ENCODE data around the gene TMEM229A. TPM values are rescaled to one million over a fixed set of nuclear protein-coding genes. Genes with fewer than 3 reads are reported as not detected.
"Not testable (repeated sequence)": the region's sequence is repeated elsewhere in the genome, so short reads cannot be mapped to it uniquely, and the experiment has no call there.

The TMEM229A gene
- total RNA-seq, 4 donors from 2014 or later = 0.27 to 0.49 TPM; not detected in 2

GRCh38 chr7:124042826-124043225 is 10.0 kb upstream of the TMEM229A start:
- no peaks in the 10 kb centered on the region for H3K36me3 ChIP-seq
- H3K4me1 ChIP-seq = no peaks in the 10 kb centered on the region
- H3K27ac ChIP-seq = no peak overlapping the region
- intact Hi-C loops (cut with DNase I) = no loop called here
- no peaks in the 10 kb centered on the region for H3K9me3 ChIP-seq
- TF ChIP-seq POLR2A (IDR thresholded peaks at IDR 0.05) = no peak
- TF ChIP-seq, protein P1, sequence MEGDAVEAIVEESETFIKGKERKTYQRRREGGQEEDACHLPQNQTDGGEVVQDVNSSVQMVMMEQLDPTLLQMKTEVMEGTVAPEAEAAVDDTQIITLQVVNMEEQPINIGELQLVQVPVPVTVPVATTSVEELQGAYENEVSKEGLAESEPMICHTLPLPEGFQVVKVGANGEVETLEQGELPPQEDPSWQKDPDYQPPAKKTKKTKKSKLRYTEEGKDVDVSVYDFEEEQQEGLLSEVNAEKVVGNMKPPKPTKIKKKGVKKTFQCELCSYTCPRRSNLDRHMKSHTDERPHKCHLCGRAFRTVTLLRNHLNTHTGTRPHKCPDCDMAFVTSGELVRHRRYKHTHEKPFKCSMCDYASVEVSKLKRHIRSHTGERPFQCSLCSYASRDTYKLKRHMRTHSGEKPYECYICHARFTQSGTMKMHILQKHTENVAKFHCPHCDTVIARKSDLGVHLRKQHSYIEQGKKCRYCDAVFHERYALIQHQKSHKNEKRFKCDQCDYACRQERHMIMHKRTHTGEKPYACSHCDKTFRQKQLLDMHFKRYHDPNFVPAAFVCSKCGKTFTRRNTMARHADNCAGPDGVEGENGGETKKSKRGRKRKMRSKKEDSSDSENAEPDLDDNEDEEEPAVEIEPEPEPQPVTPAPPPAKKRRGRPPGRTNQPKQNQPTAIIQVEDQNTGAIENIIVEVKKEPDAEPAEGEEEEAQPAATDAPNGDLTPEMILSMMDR (IDR thresholded peaks at IDR 0.05) = no peak
- H3K27me3 ChIP-seq = no peaks in the 10 kb centered on the region
- WGBS, 2 donors = 94% methylated on average over 2 of the region's 2 CpGs
- H3K4me3 ChIP-seq (replicated peaks in 1 of 3) = no peak overlapping the region
- no peak for DNase-seq

GRCh38 chr7:124041439-124041838 is 8.6 kb upstream of the TMEM229A start:
- H3K9me3 ChIP-seq = no peaks in the 10 kb centered on the region
- H3K4me3 ChIP-seq (replicated peaks in 1 of 3) = no peak overlapping the region
- no peaks in the 10 kb centered on the region for H3K36me3 ChIP-seq
- TF ChIP-seq, protein P1 (IDR thresholded peaks at IDR 0.05) = no peak
- TF ChIP-seq POLR2A (IDR thresholded peaks at IDR 0.05) = no peak
- H3K27ac ChIP-seq = no peak overlapping the region
- no peaks in the 10 kb centered on the region for H3K4me1 ChIP-seq
- H3K27me3 ChIP-seq = no peaks in the 10 kb centered on the region
- 66 to 79% methylated on average over 2 of the region's 2 CpGs for WGBS, 2 donors
- no peak for DNase-seq
- intact Hi-C loops (cut with DNase I) = no loop called here

GRCh38 chr7:124037902-124038301 is 5.0 kb upstream of the TMEM229A start:
- H3K36me3 ChIP-seq; DNase-seq; H3K27me3 ChIP-seq; intact Hi-C loops (cut with DNase I); H3K4me1 ChIP-seq; H3K9me3 ChIP-seq; H3K4me3 ChIP-seq (replicated peaks in 1 of 3); H3K27ac ChIP-seq: not testable (repeated sequence)
- 80 to 89% methylated on average over 5 of the region's 5 CpGs for WGBS, 2 donors

DNA sequence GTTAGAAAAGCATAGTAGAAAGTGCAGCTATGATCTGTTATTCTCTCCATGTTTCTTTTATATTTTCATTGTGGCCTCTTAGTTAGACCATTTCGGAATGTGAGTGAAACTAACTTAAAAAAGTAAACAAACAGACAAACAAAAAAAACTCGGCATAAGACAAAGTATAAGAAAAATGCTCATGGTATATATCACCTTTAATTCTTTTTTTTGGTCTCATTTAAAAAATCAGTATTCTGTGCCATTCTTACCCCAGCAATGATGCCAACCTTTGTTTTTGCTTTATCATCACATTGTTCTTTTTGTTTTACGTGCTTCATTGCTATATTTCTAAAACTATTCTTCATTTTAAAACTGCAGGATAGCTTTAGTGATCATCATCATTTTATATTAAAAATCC is 2.8 kb upstream of the TMEM229A start:
- DNase-seq = no peak
- no peaks in the 10 kb centered on the region for H3K36me3 ChIP-seq
- no peak for TF ChIP-seq POLR2A (IDR thresholded peaks at IDR 0.05)
- TF ChIP-seq, protein P1 (IDR thresholded peaks at IDR 0.05) = no peak
- intact Hi-C loops (cut with DNase I) = no loop called here
- H3K27me3 ChIP-seq = no peaks in the 10 kb centered on the region
- H3K9me3 ChIP-seq = no peaks in the 10 kb centered on the region
- peaks cover 4 to 13% of the 10 kb centered on the region in 2 donors for H3K4me1 ChIP-seq
- no peak overlapping the region for H3K27ac ChIP-seq
- 87 to 93% methylated on average over 3 of the region's 3 CpGs for WGBS, 2 donors
- H3K4me3 ChIP-seq (replicated peaks in 1 of 3) = no peak overlapping the region

DNA sequence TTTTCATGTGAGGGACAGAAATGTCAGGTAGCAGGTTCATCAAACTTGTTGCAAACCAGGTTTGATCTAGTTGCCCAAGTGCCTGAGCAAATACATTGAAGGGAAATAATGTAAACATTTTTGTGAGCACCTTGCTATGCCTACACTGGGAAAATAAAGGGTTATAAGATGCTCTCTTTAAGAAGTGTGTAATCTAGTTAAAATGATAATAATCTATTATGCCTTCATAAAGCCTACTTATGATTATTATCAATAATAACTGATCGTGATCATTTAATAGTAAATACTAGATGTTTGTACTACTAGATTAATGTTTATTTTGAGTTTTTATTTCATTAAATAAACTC is 1.9 kb upstream of the TMEM229A start:
- Histone ChIP-seq H3K4me3 (replicated peaks in 1 of 3) (no peak overlapping the region), H3K27me3 (no peaks in the 10 kb centered on the region), H3K36me3 (no peaks in the 10 kb centered on the region), H3K9me3 (no peaks in the 10 kb centered on the region), H3K27ac (no peak overlapping the region), H3K4me1 (peaks cover 4 to 13% of the 10 kb centered on the region in 2 donors)
- DNase-seq = no peak
- 93 to 97% methylated on average over 1 of the region's 1 CpG for WGBS, 2 donors
- TF ChIP-seq, protein P1 (IDR thresholded peaks at IDR 0.05) = no peak
- TF ChIP-seq POLR2A (IDR thresholded peaks at IDR 0.05) = no peak
- intact Hi-C loops (cut with DNase I) = no loop called here

All from thyroid gland (tissue), 4 donors.